Measurements from ENCODE around the gene ASB15.

The ASB15 gene

GRCh38 chr7:123573341-123573740 lies 28.3 kb upstream of the ASB15 start:
- no peak for TF ChIP-seq TAF1 (IDR thresholded peaks at IDR 0.05; ENCODE audit: low read depth)
- no peak for TF ChIP-seq TEAD4 (IDR thresholded peaks at IDR 0.05)
- TF ChIP-seq ZBTB7A (IDR thresholded peaks at IDR 0.05; ENCODE audit: low read depth) = no peak
- no peak for TF ChIP-seq YY1 (IDR thresholded peaks at IDR 0.05; ENCODE audit: low read depth)
- TF ChIP-seq MAX (IDR thresholded peaks at IDR 0.05) = no peak
- no peak for TF ChIP-seq CREB1 (IDR thresholded peaks at IDR 0.05; ENCODE audit: low read depth)
- TF ChIP-seq FOXM1 (IDR thresholded peaks at IDR 0.05; ENCODE audit: borderline replicate concordance, low read depth) = no peak
- TF ChIP-seq EGR1 (IDR thresholded peaks at IDR 0.05) = no peak
- no peak for TF ChIP-seq NFIC (IDR thresholded peaks at IDR 0.05)
- TF ChIP-seq TCF12 (IDR thresholded peaks at IDR 0.05; ENCODE audit: low read depth) = no peak
- TF ChIP-seq REST (IDR thresholded peaks at IDR 0.05; ENCODE audit: low read depth) = no peak
- no peak for TF ChIP-seq EP300 (IDR thresholded peaks at IDR 0.05; ENCODE audit: borderline replicate concordance)
- TF ChIP-seq RAD21 (IDR thresholded peaks at IDR 0.05; ENCODE audit: low read depth) = no peak
- TF ChIP-seq CEBPB (IDR thresholded peaks at IDR 0.05) = no peak

- TF ChIP-seq MAX (IDR thresholded peaks at IDR 0.05) (no peak), TCF12 (IDR thresholded peaks at IDR 0.05; ENCODE audit: low read depth) (no peak), EP300 (IDR thresholded peaks at IDR 0.05; ENCODE audit: borderline replicate concordance) (no peak), REST (IDR thresholded peaks at IDR 0.05; ENCODE audit: low read depth) (no peak), USF1 (IDR thresholded peaks at IDR 0.05) (no peak), RAD21 (IDR thresholded peaks at IDR 0.05; ENCODE audit: low read depth) (no peak), FOXM1 (IDR thresholded peaks at IDR 0.05; ENCODE audit: borderline replicate concordance, low read depth) (no peak), ZBTB7A (IDR thresholded peaks at IDR 0.05; ENCODE audit: low read depth) (no peak), CEBPB (IDR thresholded peaks at IDR 0.05) (no peak), TEAD4 (IDR thresholded peaks at IDR 0.05) (no peak)
These were observed 27.6 kb upstream of the ASB15 start for GRCh38 chr7:123573896-123574467.

- no peak for TF ChIP-seq NFIC (IDR thresholded peaks at IDR 0.05)
- TF ChIP-seq ZBTB7A (IDR thresholded peaks at IDR 0.05; ENCODE audit: low read depth) = no peak
- TF ChIP-seq RAD21 (IDR thresholded peaks at IDR 0.05; ENCODE audit: low read depth) = no peak
- no peak for TF ChIP-seq YY1 (IDR thresholded peaks at IDR 0.05; ENCODE audit: low read depth)
- no peak for TF ChIP-seq EGR1 (IDR thresholded peaks at IDR 0.05)
- no peak for TF ChIP-seq TAF1 (IDR thresholded peaks at IDR 0.05; ENCODE audit: low read depth)
- TF ChIP-seq MAX (IDR thresholded peaks at IDR 0.05) = no peak
- no peak for TF ChIP-seq TCF12 (IDR thresholded peaks at IDR 0.05; ENCODE audit: low read depth)
- no peak for TF ChIP-seq TEAD4 (IDR thresholded peaks at IDR 0.05)
- no peak for TF ChIP-seq CREB1 (IDR thresholded peaks at IDR 0.05; ENCODE audit: low read depth)
- TF ChIP-seq FOXM1 (IDR thresholded peaks at IDR 0.05; ENCODE audit: borderline replicate concordance, low read depth) = no peak
- TF ChIP-seq EP300 (IDR thresholded peaks at IDR 0.05; ENCODE audit: borderline replicate concordance) = no peak
- no peak for TF ChIP-seq CEBPB (IDR thresholded peaks at IDR 0.05)
- no peak for TF ChIP-seq USF1 (IDR thresholded peaks at IDR 0.05)
- TF ChIP-seq REST (IDR thresholded peaks at IDR 0.05; ENCODE audit: low read depth) = no peak
These were observed 22.2 kb upstream of the ASB15 start for GRCh38 chr7:123579416-123579815.

Data from Ishikawa (cell line).